ENCODE data around the gene SOX8. TPM values are rescaled to one million over a fixed set of nuclear protein-coding genes. Genes with fewer than 3 reads are reported as not detected.

SOX8 gene
- total RNA-seq, 1 experiment from 2014 or later: 5.2 TPM

GRCh38 chr16:980595-980854 is 1.0 kb upstream of the SOX8 start:
- H3K4me2 ChIP-seq (ENCODE audit: low read length): peak overlapping the region; percentile 86
- H3K4me3 ChIP-seq (replicated peaks in 1 of 2; ENCODE audit: low read depth in 1 of 2, low read length in 2 of 2): peak overlapping the region in 1 of 2 experiments; percentile 66; a peak in 2 of 4 replicates

More at GRCh38 chr16:980595-980854, 1.0 kb upstream of the SOX8 start:
- H3K79me2 ChIP-seq (ENCODE audit: insufficient read depth, low read length): no peaks in the 10 kb centered on the region
- POLR2A ChIA-PET: no interaction called here
- no peaks in the 10 kb centered on the region for H3K9me3 ChIP-seq (ENCODE audit: control insufficient read depth in 1 of 2, insufficient read depth in 1 of 2, low read depth in 1 of 2, low read length in 2 of 2)
- DNase-seq (ENCODE audit: low read depth, low spot score) (no peak), ATAC-seq (peak; percentile 30)
- BruUV-seq (replicated peaks): no TSS peak
- H4K20me1 ChIP-seq (ENCODE audit: insufficient read depth): no peaks in the 10 kb centered on the region
- CTCF ChIA-PET: no interaction called here
- H3K9me2 ChIP-seq (ENCODE audit: insufficient read depth): no peaks in the 10 kb centered on the region
- no peaks in the 10 kb centered on the region for H3K36me3 ChIP-seq (ENCODE audit: control insufficient read depth in 1 of 2, insufficient read depth in 2 of 2, low read length in 2 of 2)
- RAD21 ChIA-PET (ENCODE audit: low non-redundant PET in 1 of 2, low total read pairs in 2 of 2, uncharacterized antibody in 2 of 2, unreplicated experiment in 2 of 2): no interaction called here
- H3K9ac ChIP-seq (ENCODE audit: low read length): peak overlapping the region; percentile 48
- H2AFZ ChIP-seq (ENCODE audit: low read depth, low read length, poor library complexity, severe bottlenecking): no peak overlapping the region
- H3K4me1 ChIP-seq (ENCODE audit: control insufficient read depth in 1 of 2, insufficient read depth in 2 of 2, low read length in 2 of 2): no peaks in the 10 kb centered on the region; a peak in 1 of 4 replicates
- no peak for TF ChIP-seq POLR2AphosphoS5 (IDR thresholded peaks at IDR 0.05; ENCODE audit: low read depth, low read length)
- TF ChIP-seq SRF (IDR thresholded peaks at IDR 0.05; ENCODE audit: low read depth): no peak
- TF ChIP-seq JUND (IDR thresholded peaks at IDR 0.05): no peak
- no peak for TF ChIP-seq RAD21 (IDR thresholded peaks at IDR 0.05; ENCODE audit: low read depth)
- no peak for TF ChIP-seq SIN3A (IDR thresholded peaks at IDR 0.05; ENCODE audit: low read depth)
- TF ChIP-seq EZH2 (IDR thresholded peaks at IDR 0.05): no peak
- TF ChIP-seq, protein P1, sequence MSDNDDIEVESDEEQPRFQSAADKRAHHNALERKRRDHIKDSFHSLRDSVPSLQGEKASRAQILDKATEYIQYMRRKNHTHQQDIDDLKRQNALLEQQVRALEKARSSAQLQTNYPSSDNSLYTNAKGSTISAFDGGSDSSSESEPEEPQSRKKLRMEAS (IDR thresholded peaks at IDR 0.05): no peak
- TF ChIP-seq CEBPB (IDR thresholded peaks at IDR 0.05; ENCODE audit: low read depth): no peak
- TF ChIP-seq, protein P2, sequence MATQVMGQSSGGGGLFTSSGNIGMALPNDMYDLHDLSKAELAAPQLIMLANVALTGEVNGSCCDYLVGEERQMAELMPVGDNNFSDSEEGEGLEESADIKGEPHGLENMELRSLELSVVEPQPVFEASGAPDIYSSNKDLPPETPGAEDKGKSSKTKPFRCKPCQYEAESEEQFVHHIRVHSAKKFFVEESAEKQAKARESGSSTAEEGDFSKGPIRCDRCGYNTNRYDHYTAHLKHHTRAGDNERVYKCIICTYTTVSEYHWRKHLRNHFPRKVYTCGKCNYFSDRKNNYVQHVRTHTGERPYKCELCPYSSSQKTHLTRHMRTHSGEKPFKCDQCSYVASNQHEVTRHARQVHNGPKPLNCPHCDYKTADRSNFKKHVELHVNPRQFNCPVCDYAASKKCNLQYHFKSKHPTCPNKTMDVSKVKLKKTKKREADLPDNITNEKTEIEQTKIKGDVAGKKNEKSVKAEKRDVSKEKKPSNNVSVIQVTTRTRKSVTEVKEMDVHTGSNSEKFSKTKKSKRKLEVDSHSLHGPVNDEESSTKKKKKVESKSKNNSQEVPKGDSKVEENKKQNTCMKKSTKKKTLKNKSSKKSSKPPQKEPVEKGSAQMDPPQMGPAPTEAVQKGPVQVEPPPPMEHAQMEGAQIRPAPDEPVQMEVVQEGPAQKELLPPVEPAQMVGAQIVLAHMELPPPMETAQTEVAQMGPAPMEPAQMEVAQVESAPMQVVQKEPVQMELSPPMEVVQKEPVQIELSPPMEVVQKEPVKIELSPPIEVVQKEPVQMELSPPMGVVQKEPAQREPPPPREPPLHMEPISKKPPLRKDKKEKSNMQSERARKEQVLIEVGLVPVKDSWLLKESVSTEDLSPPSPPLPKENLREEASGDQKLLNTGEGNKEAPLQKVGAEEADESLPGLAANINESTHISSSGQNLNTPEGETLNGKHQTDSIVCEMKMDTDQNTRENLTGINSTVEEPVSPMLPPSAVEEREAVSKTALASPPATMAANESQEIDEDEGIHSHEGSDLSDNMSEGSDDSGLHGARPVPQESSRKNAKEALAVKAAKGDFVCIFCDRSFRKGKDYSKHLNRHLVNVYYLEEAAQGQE (IDR thresholded peaks at IDR 0.05; ENCODE audit: low read depth): no peak
- TF ChIP-seq POLR2A (IDR thresholded peaks at IDR 0.05; ENCODE audit: borderline replicate concordance, extremely low read depth, insufficient read depth, insufficient read length): no peak
- no peak for TF ChIP-seq ZFX (IDR thresholded peaks at IDR 0.05)
- no peak for TF ChIP-seq FOSL1 (IDR thresholded peaks at IDR 0.05; ENCODE audit: low read depth)
- no peak for TF ChIP-seq SP1 (IDR thresholded peaks at IDR 0.05; ENCODE audit: low read depth)
- no peak overlapping the region; the same call in 1 of the 2 replicates for H3K27ac ChIP-seq (ENCODE audit: low read depth, low read length)
- no peaks in the 10 kb centered on the region for H3K27me3 ChIP-seq (ENCODE audit: insufficient read depth, low read length)
- intact Hi-C loops (cut with micrococcal nuclease): no loop called here
